ENCODE measurements around the gene TRPV2.

Gene TRPV2

DNA sequence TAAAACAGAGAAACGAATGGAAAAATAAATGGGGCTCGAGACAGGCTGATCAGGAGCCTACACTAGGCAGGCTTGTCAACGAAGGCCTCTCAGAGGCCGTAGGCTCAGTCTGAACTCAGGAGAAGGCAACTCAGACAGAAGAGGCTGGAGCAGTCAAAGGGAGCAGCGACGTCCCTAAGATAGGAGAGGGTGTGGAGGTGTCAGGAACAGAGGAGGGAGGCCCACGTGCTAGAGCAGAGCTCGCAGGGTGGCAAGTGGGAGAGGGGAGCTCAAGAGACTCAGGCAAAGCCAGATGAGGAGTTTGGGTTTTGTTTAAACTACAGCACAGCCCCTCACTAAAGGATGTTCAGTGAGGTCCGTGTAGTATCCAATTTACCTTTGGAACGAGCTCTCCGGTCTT, 43.9 kb downstream of the TRPV2 start:
- DNase-seq = no peak

DNA sequence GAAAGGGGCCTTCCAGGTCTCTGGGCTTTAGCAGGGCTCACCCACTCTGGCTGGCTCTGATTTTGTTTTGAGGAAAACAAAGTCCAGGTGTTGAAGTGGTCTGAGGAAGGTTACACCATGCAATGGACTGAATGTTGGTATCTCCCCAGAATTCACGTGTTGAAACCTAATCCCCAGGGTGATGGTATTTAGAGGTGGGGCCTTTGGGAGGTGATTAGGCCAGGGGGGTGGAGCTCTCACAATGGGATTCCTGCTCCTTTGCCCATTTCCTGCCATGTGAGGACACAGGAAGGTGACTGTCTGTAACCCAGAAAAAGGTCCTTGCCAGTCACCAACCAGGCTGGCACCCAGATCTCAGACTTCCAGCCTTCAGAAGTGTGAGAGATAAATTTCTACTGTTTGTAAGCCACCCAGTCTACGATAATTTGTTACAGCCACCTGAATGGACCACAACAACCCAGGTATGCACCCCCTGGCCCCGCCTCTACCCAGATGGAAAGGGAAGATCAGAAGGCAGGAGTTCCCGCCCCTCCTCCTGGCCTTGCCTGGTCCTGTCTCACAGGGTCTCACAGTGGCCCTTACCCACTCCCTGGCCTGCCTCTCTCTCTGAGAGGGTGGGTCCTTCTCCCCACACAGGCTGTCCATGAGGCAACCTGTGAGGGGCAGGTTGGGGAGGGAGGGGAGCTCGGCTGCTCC, 44.6 kb downstream of the TRPV2 start:
- DNase-seq = no peak

DNA sequence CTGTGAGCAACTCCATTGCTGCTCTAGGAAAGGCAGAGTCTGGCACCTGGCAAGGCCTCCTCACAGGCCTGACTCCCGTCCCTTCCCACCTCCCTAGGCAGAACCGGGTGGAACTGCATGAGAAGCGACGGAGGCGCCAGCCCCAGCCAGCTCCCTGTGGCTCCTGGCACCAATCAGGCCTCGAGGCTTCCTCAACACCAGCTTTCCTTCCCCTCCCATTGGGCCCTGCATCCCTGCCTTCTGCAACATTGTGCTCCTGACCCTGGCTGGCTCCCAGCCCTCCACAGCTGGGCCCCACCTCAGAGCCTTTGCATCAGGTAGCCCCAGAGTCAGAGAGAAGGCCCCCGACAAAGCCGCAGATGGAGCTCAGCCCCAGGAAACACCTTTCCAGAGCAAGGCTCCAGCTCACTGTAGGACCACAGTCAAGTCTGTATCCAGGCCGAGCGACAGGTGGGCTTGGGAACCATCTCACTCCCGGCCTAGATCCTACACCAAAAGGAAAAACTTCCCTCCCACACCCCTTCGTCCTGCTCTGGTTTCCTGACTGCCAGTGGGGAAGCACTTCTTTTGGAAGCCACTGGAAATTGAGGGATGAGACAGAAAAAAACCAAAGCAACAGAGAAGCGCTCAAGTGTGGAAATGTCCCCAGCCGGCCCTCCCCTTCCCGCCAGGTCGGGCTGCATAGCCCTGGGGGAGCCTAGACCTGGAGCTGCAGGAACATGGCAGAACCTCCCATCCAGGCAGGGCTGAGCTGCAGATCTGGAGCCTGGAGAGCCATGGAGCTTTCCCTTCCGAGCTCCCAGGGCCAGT, 45.6 kb downstream of the TRPV2 start:
- no peak for DNase-seq

DNA sequence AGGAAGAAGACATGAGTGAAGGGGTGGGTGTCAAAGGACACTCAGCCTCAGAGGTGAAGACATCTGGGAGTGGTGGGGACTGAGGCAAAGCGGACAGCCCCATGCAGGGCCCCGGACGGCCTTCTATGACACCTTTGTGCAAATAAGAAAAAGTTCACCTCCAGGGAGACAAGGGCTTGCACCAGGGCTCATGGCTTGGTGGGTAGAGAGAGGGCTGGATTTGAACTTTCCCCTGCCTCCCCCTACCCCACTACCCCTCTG, 46.2 kb downstream of the TRPV2 start:
- DNase-seq = no peak

DNA sequence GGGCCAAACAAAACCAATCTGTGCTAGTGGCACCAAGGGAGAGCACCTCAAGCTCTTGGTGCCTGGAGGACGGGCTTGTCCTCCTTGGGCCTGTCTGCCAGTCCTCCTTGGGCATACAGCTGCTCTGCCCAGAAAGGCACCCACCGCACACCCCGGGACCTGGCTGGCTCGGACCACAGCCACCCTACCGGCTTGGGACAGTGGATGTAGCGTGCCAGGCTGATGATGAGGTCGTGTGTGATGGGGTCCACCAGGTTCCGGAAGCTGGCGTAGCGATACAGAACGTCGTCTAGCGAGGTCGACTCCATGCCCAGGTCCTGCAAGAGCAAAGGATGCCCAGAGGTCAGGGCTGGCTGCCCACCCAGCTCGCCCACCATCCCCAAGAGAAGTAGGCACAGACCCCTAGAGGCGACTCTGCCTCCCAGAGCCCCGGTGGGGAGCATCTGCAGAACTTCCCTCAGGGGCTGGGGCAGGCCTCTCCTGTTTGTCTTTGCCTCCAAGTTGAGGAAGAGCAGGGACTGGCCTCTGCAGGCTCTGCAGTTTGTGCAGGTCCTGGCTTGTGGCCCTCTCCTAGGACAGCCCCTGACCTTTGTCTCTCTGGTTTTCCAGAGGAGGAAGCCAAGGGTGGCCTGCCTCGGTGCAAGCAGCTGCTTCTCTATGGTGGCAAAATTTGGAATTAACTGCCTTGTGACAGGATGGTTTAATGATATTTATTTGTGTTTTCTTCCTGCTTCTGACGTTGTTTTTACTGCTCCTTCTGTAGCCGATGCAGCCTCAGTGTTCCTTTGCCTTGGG, 46.9 kb downstream of the TRPV2 start:
- no peak for DNase-seq

DNA sequence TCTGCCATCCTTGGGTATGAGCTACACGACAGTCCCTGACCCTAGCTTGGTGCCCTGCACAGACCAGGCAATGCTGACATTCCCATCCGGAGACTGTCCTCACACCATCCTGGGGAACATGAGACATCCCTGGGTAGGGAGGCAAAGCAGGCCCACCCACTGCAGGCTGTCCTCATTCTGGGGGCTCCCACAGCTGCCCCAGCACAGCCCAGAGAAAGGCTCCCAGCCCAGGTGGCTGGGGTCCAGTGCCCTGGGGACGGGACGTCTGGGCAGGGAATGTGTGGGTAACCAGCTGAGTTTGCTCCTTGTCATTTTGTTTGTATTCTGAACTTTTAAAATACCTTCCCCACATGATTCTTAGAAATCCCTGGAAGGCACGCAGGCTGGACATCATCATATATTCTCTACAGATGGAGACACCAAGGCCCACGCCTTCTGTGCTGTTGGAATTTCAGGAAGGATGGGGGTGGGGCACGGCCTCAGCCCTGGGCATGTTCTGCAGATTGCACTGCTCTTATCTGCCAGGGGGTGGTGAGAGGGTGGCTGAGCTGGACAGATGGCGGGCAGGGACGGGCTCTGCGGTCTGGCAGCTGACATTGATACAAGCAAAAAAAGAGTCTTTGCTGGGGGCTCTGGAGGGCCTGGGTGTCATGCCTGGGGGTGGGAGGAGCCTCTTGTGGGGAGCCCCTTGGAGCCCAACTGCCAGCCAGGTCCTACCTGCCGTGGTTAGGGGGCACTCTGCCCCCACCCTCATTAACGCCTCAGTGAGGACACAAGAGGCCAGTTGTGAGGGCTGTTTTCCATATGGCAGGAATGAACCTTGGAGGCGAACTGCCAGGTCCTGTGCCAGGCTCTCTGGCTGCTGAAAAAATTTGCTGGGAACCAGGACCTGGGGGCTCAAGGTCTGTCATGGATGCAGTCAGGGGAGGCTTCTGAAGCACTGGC, 48.3 kb downstream of the TRPV2 start:
- no peak for DNase-seq

DNA sequence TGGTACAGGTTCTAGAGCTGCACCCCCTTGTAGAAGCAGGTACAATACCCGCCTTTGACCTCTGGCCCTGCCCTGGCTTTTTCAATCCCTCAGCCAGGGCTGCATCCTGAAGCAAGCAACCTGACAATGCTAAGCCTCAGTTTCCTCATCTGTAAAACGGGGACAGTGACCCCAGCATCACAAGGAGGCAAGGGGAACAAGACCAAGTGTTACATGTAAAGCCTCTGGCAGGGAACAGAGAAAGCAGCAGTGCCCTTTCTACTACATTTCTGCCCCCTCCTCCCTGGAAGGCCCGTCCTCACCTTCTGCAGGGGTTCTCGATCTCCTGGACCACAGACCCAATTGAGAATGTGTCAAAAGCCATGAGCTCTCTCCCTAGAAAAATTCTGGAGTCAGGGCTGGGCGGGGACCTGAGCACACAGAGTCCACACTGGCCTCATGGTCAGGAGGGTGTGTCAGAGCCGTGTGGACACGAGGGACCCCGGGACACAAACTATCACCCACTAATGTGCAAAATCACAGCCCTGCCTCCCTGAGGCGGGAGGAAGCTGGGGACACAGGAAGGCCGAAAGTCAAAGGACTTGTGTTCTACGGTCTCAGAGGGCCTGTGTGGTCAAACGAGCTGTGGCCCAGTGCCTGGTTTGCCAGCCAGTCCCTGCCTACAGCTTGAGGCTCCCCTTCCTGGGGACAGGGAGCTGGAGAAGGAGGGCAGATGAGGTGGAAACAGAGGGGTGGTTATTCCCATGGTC, 49.1 kb downstream of the TRPV2 start:
- no peak for DNase-seq

DNA sequence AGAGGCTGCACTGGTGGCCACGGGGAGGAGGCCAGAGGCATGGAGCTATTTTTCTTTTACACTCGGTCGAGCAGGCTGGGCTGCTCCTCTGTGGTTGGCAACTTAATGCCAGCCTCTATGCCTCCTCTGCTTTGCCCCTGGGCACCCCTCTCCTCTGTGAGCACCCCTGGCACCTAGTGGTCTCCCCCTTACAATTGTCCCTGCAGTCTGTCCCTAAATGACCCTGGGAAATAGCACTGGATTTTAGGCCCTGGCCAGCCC, 49.6 kb downstream of the TRPV2 start:
- no peak for DNase-seq

DNA sequence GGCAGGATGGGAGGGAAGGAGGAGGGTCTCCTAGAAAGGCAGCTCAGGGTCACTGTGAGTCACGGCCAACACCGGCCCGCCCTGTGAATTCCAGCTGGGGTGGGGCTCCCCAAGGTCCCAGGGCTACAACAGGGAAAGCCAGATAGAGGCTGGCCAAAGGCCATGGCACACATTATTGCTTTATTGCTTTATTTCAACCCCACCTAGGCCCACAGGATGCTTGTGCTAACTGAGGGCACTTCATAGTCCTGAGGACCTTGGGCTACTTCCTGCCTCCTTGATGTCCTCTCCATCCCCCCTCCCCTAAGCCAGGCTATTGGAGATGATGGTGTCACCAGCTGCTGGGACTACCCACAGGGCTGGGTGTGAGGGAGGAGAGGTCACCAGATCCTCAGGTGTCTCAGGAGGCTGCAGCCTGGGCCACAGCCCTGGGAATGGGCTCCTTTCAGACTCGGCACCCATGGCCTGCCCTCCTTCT, 50.5 kb downstream of the TRPV2 start:
- no peak for DNase-seq

DNA sequence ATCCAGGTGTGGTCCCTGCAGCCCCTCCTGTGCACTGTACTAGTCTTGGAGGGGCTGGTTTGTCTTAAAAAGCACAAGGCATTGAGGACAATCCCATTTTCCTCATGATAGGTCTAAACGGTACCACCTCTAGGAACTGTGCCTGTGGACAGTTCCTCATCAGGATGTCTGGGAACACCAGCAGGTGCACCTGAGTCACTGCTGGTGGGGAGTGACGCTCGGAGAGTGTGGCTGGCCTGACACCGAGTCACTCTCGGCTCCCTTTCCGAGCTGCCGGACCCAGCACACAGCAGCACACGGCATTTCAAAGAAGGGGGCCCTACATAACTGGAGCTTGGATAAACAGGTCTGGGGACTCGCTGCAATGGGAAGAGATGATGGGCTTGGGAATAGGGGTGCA, 51.0 kb downstream of the TRPV2 start:
- DNase-seq = no peak

DNA sequence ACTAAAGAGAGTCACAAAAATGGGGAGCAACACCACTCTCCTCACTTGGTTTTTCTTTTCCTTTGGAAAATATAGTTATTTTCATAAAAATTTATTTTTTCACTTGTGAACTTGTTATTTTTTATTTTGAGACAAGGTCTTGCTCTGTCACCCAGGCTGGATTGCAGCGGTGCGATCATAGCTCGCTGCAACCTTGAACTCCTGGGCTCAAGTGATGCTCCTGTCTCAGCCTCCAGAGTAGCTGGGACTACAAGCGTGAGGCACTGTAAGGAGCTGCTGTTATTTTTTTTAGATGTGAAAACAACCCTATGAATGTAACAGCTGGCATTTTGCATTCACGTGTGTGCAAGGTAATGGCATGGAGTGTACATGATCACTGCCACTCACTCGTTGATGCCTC, 51.7 kb downstream of the TRPV2 start:
- no peak for DNase-seq

DNA sequence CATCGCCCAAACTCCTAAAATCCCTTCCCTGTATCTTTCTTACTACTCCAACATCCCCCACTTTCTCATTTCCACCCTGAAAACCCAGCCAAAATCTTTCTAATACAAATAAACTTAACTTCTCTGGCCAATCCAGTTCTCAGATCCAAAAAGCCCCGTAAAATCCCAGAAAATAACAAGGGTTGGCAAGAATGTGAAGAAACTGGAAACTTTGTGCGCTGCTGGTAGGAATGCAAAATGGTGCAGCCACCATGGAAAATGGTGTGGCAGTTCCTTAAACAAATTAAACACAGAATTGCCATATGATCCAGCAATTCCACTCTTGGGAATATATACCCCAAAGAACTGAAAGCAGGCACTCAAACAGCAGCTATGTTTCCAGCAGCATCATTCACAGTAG, 52.5 kb downstream of the TRPV2 start:
- no peak for DNase-seq

DNA sequence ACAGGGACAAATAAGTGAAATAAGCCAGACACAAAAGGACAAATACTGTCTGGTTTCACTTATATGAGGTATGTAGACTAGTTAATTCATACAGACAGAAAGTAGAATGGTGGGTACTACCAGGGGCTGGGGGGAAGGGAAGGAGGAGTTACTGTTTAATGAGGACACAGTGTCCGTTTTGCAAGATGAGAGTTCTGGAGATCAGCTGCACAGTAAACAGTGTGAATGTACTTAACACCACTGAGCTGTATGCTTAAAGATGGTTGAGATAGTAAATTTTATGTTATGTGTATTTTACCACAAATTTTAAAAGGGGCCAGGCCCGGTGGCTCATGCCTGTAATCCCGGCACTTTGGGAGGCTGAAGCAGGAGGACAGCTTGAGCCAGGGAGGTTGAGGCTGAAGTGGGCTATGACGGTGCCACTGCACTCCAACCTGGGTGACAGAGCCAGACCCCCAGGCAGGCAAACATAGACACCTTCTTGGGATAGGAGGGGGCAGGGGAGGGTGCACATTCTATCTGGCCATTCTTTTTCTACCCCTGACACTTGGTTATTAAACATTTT, 53.1 kb downstream of the TRPV2 start:
- DNase-seq = no peak

DNA sequence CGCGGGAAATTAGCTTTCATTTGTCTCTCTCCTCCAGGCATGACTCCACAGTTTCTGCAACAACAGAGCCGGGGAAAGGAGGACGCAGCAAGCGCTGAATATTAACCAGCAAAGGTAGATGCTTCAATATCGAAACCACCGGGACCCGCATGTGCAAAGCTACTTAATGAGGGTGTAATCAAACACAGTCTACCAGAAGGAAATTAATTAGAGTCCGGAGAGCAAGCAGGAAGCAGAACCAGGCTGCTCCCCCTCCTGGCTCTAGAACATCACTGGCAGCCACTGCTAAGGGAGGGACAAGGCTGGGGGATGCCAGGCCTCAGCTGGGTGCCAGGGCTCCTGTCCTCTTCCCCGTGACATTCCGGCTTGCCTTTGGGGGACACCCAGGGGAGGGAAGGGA, 54.9 kb downstream of the TRPV2 start:
- DNase-seq = no peak

DNA sequence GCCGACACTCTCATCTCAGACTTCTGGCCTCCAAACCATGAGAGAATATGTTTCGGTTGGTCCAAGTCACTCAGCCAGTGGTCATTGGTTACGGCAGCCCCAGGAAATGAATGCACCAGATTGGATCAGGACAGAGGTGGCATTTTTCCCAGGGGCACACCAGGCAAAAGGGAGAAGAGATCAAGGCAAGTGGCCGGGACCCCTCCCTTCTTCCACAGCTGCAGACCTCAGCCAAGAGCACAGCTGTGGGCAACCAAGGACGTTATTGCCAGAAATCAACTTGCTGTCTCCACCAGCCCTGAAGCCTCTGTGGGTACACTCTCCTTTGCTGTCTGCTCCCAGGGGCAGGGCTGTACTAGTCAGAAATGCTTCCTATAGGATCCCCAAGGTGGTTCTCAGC, 55.9 kb downstream of the TRPV2 start:
- no peak for DNase-seq

DNA sequence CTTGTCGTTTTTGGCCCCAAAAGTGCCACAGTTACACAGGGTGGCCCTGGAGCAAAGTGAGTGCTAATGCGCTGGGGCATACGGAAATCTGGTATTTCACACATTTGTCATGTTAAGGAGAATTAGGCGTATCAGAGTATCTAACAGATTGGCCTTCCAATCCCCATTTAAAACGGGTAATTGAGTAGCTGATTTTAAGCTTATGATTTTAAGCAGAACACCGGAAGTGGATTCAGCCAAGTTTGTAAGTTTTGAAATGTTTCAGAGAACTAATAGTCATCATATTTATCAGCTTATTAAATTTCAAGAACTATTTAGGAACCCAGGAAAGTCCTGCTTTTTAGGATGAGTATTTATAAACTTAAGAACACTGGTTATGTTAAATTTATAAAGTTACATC, 57.2 kb downstream of the TRPV2 start:
- no peak for DNase-seq

DNA sequence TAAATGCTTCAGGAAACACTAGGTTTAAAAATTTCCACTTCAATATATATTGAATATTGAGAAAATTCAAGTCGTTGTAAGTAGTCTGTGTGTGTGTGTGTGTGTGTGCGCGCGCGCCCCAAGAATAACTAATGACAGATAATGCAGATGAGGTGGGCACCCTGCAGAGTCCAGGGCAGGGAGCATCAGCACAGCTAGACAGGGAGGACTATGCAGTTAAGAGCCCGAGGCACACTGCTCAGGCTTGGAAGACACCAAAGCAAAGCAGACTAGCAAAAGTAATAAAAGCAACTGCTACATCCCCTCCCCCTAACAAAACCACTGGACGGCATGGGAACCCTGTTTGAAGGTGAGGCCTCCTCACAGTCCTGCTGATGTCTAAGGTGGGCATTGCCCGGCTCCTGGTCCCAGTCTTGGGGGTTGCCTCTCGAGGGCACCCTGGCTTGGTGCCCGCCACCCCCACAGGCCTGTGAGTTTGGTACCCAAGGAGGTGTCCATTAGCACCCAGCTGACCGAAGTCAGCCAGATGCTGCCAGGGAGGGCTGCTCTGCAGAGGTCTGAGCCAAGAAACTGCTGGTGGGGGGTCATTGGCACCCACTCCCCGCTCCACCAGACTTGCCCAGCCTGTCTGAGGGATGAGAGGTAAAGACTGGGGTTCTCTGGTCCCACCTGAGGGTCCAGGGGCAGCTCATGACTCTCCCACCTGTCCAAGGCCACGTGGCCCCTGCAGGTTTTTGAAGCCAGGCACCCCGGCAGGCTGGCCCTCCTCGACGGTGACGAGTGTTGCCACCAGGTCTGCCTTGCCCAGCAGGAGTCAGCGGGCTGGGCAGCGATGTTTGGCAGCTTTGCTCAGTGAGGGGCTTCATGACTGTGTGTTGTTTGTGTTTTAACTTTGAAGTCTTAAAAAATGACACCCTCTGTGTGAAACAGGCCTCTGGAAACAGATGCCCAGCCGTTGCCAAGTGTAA, 58.0 kb downstream of the TRPV2 start:
- DNase-seq = no peak

DNA sequence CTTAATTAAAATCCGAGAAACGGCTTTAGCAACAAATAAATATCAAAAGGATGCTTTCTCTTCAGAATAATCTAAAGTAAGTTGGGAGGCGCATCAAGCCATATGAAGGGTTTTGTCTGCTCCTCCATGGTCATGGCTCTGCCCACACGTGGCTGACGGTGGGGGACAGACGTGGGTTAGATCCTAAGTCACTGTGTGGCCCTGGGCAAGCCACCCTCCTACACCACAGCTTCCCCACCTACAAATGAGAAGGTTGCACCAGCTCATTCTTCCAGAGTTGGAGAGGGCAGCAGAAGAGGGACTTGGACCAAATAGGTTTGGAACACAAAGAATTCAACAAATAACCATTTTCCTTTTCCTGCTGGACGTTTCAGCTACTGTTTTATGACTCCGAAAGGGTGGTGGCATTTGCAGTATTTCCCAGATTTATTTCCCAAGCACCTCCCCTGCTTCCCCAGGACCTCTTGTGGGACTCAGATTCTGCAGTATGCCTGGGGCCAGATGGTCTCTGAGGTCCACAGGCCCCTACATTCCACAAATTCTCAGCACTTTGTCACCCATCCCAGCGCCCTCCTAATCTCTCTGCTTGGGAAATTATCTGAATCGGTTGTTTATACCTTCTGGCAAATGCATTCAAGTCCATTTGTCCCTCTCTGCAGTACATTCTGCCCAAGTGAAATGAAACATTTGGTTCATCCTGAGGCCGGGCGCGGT, 58.8 kb downstream of the TRPV2 start:
- no peak for DNase-seq

DNA sequence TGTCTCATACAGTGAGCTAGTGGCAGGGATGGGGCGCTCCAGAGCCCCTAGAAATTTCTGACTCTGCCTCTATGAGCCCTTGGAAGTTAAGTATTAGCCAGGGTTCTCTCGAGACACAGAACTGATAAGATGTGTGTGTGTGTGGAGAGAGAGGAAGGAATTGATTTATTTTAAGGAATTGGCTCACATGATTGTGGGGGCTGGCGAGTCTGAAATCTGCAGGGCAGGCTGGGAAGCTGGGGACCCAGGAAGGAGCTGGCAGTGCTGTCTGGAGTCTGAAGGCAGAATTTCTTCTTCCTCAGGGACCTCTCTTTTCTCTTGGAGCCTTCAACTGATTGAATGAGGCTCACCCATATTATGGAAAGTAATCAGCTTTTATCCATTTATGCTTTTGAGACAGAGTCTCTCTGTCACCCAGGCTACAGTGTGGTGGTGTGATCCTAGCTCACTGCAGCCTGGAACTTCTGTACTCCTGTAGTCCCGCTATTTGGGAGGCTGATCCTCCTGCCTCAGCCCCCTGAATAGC, 59.9 kb downstream of the TRPV2 start:
- no peak for DNase-seq

DNA sequence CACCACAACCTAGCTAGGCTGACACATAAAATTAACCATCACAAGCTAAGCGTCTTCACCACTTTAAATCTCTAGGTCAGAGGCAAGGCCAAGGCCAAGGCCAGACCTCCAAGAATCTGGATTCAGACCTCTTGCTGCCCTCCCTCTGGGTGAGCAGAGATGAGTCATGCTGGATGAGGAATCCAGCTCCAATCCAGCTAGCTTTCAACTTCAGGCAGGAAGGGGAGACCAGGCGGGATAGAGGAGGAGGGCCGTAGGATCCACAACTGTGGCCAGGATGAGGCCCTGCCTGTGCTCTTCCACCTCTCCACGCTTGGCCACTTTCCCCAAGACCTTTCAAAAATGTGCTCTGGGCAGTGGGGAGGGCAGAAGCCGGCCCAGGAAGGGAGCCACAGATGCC, 61.9 kb downstream of the TRPV2 start:
- no peak for DNase-seq

All from suppressor macrophage treated with lipopolysaccharide for 4 hours (primary cell).